GM19099 (cell line): ENCODE data around the gene INPP5E.

Experiments
- POLR2A ChIP-seq: IDR thresholded peaks from 3 replicates; pipeline ENCODE4 v1.6.1; 2011; ENCODE audit warnings: low read depth; ENCODE audit not compliant: insufficient read length; ENCODE audit errors: extremely low read depth

The INPP5E gene, protein sequence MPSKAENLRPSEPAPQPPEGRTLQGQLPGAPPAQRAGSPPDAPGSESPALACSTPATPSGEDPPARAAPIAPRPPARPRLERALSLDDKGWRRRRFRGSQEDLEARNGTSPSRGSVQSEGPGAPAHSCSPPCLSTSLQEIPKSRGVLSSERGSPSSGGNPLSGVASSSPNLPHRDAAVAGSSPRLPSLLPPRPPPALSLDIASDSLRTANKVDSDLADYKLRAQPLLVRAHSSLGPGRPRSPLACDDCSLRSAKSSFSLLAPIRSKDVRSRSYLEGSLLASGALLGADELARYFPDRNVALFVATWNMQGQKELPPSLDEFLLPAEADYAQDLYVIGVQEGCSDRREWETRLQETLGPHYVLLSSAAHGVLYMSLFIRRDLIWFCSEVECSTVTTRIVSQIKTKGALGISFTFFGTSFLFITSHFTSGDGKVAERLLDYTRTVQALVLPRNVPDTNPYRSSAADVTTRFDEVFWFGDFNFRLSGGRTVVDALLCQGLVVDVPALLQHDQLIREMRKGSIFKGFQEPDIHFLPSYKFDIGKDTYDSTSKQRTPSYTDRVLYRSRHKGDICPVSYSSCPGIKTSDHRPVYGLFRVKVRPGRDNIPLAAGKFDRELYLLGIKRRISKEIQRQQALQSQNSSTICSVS

DNA sequence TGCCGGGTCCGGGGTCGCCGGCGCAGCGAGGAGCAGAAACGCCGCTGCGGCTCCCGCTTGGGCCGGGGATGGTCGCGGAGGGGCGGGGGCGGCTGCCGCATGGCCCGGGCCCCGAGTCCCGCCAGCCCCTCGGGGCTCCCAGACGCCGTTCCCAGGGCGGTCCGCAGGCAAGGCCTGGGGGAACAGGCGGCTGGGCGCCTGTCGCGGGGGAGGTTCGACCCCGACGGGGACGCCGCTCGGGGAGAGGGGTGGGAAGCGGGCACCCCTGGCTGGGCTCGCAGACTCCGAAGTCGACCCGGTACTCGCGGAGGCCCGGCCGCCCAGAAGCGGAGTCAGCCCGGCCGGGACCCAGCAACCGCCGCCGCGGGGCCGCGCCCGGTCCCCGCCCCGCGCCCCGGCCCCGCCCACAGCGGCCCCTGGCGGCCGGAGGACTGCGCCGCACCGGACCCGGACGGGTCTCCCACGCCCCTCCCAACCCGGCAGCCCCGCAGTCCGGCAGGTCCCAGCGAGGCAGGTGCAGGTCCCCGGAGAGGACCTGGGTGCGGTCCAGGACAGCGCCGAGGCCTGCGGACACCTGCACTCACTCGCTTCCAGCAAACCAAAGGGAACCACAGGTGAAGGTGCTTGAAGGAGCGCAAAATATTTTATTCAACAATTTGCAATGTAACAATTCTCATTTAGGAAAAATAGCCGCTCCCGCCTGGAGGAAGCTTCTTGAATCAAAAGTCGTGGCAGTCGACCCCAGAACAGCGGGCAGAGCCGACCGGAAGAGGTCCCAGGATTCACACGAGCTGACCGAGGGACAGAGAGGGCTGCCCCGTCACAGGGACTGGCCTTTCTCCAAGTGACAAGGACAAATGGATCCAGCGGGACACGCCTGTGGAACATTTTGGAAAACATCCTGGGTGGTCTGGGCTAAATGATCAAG, at the start of gene INPP5E:
Gene INPP5E, minus strand, starts transcription at position 365 of the 928 bp plus-strand sequence. CDS start 426 bp downstream, outside the sequence.
- peak; percentile 60 for TF ChIP-seq POLR2A

DNA sequence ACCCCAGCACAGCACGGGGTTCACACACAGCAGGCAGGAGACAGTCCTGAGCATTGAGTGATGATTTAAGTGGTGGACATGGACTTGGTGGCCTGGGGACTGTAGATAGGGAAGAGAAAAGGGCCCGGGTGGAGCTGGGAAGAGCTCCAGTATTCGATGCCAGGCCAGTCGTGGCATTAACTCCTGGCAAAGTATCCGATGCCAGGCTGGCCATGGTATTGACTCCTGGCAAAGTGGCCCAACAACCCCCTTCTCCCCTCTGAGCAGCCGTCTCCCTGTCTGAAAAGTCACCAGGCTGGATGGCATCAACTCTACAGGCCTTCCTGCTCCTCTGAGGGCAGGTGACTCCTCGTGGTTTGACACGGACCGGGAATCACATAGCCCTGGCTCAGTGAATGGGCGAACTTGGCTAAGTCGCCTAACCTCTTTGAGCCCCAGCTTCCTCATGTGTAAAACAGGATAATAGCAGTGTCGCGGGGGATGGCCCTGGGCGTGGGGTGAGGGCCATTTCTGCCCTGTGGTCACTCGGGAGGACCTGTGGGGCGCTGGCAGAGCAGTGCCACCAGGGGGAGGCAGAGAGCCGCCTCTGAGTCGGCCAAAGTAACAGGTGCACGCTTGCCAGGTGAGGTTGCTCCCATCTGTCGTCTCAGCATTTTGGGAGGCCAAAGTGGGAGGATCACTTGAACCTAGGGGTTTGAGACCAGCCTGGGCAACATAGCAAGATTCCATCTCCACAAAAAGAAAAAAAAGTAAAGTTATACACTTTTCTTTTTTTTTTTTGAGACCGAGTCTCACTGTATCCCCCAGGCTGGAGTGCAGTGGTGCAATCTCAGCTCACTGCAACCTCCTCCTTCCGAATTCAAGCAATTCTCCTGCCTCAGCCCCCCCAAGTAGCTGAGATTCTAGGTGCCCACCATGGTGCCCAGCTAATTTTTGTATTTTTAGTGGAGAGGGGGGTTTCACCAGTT, 48.9 kb upstream of the INPP5E start:
- TF ChIP-seq POLR2A: no peak

DNA sequence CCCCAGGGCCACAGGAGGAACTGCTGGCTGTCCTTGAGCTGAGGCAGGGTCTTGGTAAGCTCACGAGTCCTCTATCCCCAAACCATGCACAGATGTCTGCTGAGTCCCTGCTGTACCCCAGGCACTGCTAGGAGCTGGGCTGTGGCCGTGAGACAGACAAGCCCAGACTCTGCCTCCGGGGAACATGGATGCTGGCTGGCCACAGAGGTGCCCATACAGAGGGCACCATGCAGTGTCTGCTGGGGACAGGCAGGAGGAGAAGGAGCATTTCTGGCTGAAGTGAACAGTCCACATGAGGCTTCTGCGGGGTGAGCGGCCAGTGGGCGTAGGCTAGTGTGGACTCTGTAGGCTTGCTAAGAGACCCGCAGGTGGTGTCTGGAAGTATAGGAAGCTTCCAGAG, 48.0 kb upstream of the INPP5E start:
- no peak for TF ChIP-seq POLR2A

DNA sequence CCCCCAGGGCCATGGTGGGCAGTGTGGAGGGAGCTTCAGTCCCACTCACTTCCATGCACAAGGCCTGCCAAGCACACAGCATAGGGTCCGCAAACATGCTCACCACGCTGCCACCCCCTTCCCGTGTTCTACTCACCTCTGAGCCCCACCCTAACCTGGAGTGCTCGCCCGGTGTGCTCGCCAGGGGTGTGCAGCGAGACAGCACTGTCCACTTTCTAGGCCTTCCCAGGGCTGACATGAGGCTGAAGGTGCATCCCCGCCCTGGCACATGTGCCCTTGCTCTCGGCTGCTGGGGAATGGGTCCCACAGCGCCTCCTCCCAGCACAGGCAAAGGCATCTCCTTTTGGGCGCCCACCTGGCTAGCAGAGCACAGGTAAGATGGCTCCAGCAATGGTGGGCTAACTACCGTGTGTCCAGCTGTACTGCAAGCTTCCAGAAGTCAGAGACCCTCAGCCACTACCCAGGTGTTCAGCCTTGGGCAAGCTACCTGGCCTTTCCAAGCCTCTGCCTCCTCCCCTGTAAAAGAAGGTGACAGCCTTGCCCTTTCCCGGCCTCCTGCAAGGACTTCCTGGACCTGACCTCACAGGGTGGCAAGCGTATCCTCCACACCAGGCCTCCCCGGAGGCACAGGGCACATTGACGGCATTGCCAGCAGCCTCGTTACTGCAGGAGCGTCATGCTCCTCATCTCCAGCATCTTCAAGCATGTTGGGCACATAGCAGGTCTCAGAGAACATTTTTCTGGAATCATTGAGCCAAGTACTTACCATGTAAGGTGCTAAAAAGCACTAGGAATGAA, 47.4 kb upstream of the INPP5E start:
- no peak for TF ChIP-seq POLR2A

DNA sequence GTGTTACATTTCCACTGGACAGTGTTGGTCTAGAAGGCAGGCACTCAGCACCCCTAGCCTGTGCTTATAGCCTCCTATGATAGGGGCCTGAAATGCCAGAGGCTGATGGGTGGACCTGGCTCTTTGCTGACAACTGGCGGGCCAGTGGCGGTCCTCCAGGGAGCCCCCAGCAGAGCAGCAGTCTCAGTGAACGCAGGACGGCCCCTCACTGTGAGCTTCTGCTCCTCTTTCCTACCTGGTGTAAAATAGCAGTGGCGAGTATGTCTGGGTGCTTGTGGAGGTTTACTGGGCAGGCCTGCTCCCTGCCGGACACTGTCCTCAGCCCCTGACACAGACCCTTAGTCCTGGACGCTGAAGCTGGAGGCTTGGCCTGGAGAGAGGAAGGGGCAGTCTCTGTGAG, 46.5 kb upstream of the INPP5E start:
- no peak for TF ChIP-seq POLR2A

DNA sequence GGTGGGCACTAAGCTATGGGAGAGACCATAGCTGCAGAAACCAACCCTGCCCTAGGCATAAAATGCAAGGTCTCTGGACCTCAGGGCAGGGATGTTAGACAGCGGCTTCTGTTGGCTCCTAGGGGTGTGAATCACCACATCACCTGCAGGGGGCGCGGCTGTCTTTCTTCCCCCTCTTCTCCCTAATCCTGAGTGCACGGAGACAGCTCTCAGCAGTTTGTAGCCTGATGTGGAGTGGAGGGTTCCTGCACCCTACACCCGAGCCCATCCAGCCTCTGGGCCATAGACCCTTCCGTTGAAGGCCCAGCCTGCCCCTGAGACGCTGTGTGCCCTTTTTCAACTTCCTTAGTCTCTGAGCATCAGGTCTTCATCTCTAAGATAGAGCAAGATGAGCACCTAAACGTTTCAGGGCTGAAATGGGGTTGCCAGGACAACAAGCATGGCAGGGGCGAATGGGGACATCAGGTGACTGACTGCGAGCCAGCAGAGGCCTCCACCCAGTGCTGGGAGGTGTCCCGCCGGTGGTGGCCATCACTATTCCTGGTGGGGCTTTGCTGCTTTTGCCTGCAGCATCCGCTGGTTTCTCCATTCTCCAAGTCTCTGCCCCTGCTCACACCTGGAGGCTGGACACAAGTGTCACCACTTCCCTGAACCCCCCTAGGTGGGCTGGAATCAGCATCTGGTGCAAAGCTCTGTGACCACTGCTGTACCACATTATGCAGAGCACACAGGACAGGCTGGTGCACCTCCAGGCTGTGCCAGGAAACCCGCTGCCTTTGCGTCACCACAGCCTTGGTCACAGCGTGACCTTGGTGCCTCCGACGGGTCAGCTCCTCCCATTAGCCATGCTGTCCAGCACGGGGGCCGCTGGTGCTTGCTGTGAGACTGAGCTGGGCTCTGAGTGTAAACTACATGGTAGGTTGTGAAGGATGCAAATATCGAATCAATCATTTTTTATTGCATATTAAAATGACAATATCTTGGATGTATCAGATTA, 45.7 kb upstream of the INPP5E start:
- no peak for TF ChIP-seq POLR2A

DNA sequence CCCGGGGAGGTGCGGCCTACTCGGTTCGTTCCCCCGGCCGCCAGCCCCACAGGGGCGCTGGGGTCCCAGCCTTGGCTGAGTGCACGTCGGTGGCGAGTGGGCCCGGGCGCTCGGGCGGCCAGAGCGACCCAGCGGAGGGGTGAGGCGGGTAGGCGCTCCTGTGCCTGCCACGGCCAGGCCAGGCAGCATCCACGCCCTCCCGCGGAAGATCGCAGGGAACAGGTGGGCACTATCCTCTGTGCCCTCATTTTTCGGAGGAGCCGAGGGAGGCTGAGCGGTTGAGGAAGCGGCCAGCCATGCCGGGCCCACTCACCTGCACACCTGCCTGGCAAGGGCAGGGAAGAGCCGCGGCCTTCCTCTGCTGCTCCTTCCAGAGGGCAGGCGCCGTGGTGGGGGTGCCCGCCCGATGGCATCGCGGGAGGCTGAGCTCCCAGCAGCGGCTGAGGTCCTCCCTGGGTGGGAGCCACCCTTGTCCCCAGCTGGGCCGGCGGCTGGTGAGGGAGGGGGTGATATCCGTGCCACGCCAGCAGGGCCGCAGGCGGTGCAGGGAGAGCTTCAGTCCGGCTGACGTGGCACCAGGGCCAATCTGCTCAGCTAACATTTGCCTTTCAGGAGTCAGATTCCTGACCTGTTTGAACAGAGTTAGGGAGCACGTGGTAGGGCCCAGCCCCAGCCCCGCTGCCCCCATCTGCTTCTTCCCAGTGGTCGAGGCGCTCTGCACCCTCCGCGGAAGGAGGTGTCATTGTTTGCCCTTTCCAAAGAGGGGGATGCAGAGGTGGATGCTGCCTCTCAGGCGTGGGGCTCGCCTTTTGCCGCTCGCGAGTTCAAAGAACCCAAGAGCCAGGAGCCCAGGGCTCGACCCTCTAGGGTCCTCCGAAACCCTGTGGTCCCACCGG, 44.8 kb upstream of the INPP5E start:
- TF ChIP-seq POLR2A: no peak

DNA sequence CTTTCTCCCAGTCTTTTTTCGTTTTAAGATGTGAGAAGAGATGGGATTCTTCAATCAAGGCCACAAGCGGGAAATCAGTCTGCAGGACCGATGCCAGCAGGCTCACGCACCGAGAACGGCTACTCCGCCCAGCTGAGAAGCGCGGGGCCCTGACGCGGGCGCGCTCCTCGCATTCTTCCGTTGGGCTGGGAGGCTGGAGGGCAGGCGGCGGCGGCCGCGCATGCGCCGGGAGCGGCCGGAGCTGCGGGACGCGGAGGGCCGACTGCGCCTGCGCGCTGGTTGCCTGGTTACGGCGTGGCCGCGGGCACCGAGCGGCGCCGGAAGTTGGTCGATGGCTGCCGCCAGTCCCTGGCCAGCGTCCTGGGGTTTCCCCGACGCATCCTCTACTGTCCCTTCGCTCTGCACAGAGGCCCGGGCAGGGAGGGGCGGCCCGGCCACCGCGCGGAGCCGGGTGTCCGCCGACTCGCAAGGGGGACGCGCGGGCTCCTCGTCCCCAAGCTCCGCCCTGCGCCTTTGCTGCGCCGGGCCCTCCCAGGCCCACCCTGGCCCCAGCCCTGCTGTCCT, 44.0 kb upstream of the INPP5E start:
- peak; percentile 61 for TF ChIP-seq POLR2A

DNA sequence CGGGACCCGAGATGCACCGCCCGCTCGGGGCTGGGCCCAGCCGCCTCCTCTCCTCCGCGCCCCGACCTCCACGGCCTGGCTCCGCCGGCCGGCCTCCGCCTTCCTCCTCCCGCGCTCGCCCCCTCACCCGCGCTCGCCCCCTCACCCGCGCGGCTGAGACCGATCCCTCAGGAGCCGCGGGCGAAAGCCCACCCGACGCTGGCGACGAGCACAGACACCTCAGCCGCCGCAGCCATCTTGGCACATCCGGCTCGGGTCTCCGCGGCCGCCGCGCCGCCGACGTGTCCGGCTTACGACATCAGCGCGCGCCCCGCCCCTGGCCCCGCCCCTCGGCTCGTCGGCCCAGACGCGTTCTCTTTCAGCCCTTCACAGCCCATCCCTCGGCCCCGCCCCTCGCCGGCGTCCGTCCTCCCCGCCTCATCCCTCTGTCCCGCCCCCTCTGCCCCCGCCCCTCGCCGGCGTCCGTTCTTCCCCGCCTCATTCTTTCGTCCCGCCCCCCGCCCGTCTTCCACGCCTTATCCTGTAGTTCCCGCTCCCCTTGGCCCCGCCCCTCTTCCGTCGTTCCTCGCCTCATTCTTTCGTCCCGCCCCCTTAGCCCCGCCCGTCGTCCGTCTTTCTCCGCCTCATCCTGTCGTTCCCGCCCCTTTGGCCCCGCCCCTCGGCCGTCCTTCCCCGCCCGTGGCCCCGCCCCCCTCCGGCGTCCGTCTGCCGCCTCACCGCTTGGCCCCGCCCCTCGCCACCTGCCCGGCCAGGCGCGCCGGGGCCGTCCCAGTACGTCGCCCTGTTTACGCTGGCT, 43.3 kb upstream of the INPP5E start, which contains the start of gene SEC16A:
Gene SEC16A, minus strand, starts transcription at position 248 of the 796 bp plus-strand sequence. CDS start 5,425 bp downstream, outside the sequence.
- peak; percentile 89 for TF ChIP-seq POLR2A
